Activated CD4-positive, CD25-positive, alpha-beta regulatory T cell treated with anti-CD3 and anti-CD28 coated beads, Interleukin-2, amount 50 U/mL, for 72 hours (primary cell): Measurements from ENCODE around the gene AGAP1.
"Not testable (repeated sequence)": the region's sequence is repeated elsewhere in the genome, so short reads cannot be mapped to it uniquely, and the experiment has no call there.

ENCODE experiments used
- DNase-seq: peaks from one replicate; pipeline ENCODE4 v3.0.0; 2021

The AGAP1 gene

GRCh38 chr2:236056141-236056540 lies 562.3 kb downstream of the AGAP1 start:
- no peak for DNase-seq

GRCh38 chr2:236057375-236057774 lies 563.5 kb downstream of the AGAP1 start:
- no peak for DNase-seq

- no peak for DNase-seq
Observed at GRCh38 chr2:236061497-236061896, 567.7 kb downstream of the AGAP1 start.

- no peak for DNase-seq
Observed at GRCh38 chr2:236061899-236062298, 568.1 kb downstream of the AGAP1 start.

- DNase-seq = not testable (repeated sequence)
Observed at GRCh38 chr2:236062806-236063205, 569.0 kb downstream of the AGAP1 start.

- DNase-seq = no peak
Observed at GRCh38 chr2:236063994-236064393, 570.2 kb downstream of the AGAP1 start.

GRCh38 chr2:236065314-236066160 lies 571.7 kb downstream of the AGAP1 start:
- DNase-seq = no peak

- DNase-seq = no peak
Observed at GRCh38 chr2:236070236-236070635, 576.4 kb downstream of the AGAP1 start.

- DNase-seq = no peak
Observed at GRCh38 chr2:236073246-236073645, 579.4 kb downstream of the AGAP1 start.

GRCh38 chr2:236073867-236074655 lies 580.2 kb downstream of the AGAP1 start:
- no peak for DNase-seq

GRCh38 chr2:236075802-236076201 lies 582.0 kb downstream of the AGAP1 start:
- DNase-seq = no peak

GRCh38 chr2:236078297-236079255 lies 584.7 kb downstream of the AGAP1 start:
- DNase-seq = no peak

GRCh38 chr2:236080412-236080811 lies 586.6 kb downstream of the AGAP1 start:
- no peak for DNase-seq

- no peak for DNase-seq
Observed at GRCh38 chr2:236081171-236081570, 587.3 kb downstream of the AGAP1 start.

- no peak for DNase-seq
Observed at GRCh38 chr2:236082061-236082460, 588.2 kb downstream of the AGAP1 start.

- no peak for DNase-seq
Observed at GRCh38 chr2:236083934-236084333, 590.1 kb downstream of the AGAP1 start.

GRCh38 chr2:236085211-236085610 lies 591.4 kb downstream of the AGAP1 start:
- DNase-seq = no peak

GRCh38 chr2:236085647-236086046 lies 591.8 kb downstream of the AGAP1 start:
- no peak for DNase-seq

GRCh38 chr2:236086403-236086970 lies 592.6 kb downstream of the AGAP1 start:
- no peak for DNase-seq

GRCh38 chr2:236086971-236087465 lies 593.2 kb downstream of the AGAP1 start:
- DNase-seq = no peak

- DNase-seq = no peak
Observed at GRCh38 chr2:236088368-236089057, 594.7 kb downstream of the AGAP1 start.
